HCT116 (cell line): Measurements from ENCODE around the gene CCDC142. TPM values are rescaled to one million over a fixed set of nuclear protein-coding genes. Genes with fewer than 3 reads are reported as not detected.
A peak's percentile ranks its signal among the peaks of the same experiment; 100 is the strongest.

Experiments used
- ATAC-seq: fragments of 200-7000 bp; cut with Tn5 transposase; 2 replicates; pipeline ENCODE4 v1.9.1; 2020; ENCODE audit warnings: mild to moderate bottlenecking, moderate library complexity
- BruUV-seq: library from RNA; stranded (reverse); fragments of 400-500 nt; replicated peaks from 2 replicates; lab custom pipeline; 2021; lab: Mats Ljungman, UMichigan
- CTCF ChIA-PET: fragments of 300-600 bp; sonication (Branson Sonifier 250); formaldehyde crosslinking; loops from one replicate; lab custom pipeline; 2021; ENCODE audit warnings: antibody characterized with exemption; lab: Charles Lee
- POLR2A ChIA-PET: fragments of 300-600, 350-600 bp; sonication (Branson Sonifier 250); formaldehyde crosslinking; loops from one replicate; lab custom pipeline; 2021; ENCODE audit warnings: antibody characterized with exemption; lab: Charles Lee
- RAD21 ChIA-PET, 2 experiments: fragments of 300-600 bp; sonication (Branson Sonifier 250); formaldehyde crosslinking; loops; one replicate each; lab custom pipeline; 2023; ENCODE audit warnings: low total read pairs in 2 of 2; ENCODE audit not compliant: uncharacterized antibody in 2 of 2, unreplicated experiment in 2 of 2, low non-redundant PET in 1 of 2; lab: Charles Lee
- DNase-seq: peaks from one replicate; pipeline ENCODE4 v3.0.0-alpha.2; 2010; ENCODE audit warnings: low read depth, low spot score
- H2AFZ ChIP-seq: fragments of 200-600 bp; shearing (Covaris generic), sonication (generic); 2 replicates; pipeline ENCODE4 v1.6.1; 2017; ENCODE audit warnings: low read depth, mixed run types, mixed read lengths, antibody characterized with exemption, low read length; ENCODE audit not compliant: poor library complexity, severe bottlenecking
- H3K27ac ChIP-seq: 2 replicates; pipeline ENCODE4 v1.5.1; 2012; ENCODE audit warnings: low read depth, low read length
- H3K27me3 ChIP-seq: fragments of 200-600 bp; sonication (generic); 2 replicates; pipeline ENCODE4 v1.6.1; 2016; ENCODE audit warnings: mixed run types, low read length, mixed read lengths; ENCODE audit not compliant: insufficient read depth
- H3K36me3 ChIP-seq, 2 experiments: fragments of 200-500 bp in 1 of 2; fragments of 200-600 bp in 1 of 2; sonication (Bioruptor generic) in 1 of 2; sonication (generic) in 1 of 2; 2 replicates each; pipeline versions ENCODE4 v1.5.1 to v1.6.1; 2014 to 2016; ENCODE audit warnings: low read length in 2 of 2, inconsistent platforms in 1 of 2, mixed read lengths in 1 of 2, mixed run types in 1 of 2; ENCODE audit not compliant: insufficient read depth in 2 of 2, control insufficient read depth in 1 of 2
- H3K4me1 ChIP-seq, 2 experiments: fragments of 200-600 bp in 1 of 2; sonication (generic) in 1 of 2; 2 replicates each; pipeline versions ENCODE4 v1.5.1 to v1.6.1; 2012 to 2017; ENCODE audit warnings: low read length in 2 of 2, inconsistent platforms in 1 of 2, mild to moderate bottlenecking in 1 of 2, mixed read lengths in 1 of 2, mixed run types in 1 of 2, moderate library complexity in 1 of 2; ENCODE audit not compliant: insufficient read depth in 2 of 2, control insufficient read depth in 1 of 2
- H3K4me2 ChIP-seq: fragments of 200-600 bp; sonication (generic); 2 replicates; pipeline ENCODE4 v1.6.1; 2017; ENCODE audit warnings: mixed run types, low read length, mixed read lengths
- H3K4me3 ChIP-seq, 2 experiments: fragments of 200-600 bp in 1 of 2; sonication (generic) in 1 of 2; replicated peaks in 1 of 2; 2 replicates each; pipeline ENCODE4 v1.5.1; 2011 to 2016; ENCODE audit warnings: low read length in 2 of 2, control low read depth in 1 of 2, low read depth in 1 of 2, mild to moderate bottlenecking in 1 of 2, mixed read lengths in 1 of 2, mixed run types in 1 of 2
- H3K79me2 ChIP-seq: fragments of 200-600 bp; sonication (generic); 2 replicates; pipeline ENCODE4 v1.6.1; 2017; ENCODE audit warnings: mild to moderate bottlenecking, mixed run types, low read length, moderate library complexity, mixed read lengths; ENCODE audit not compliant: insufficient read depth
- H3K9ac ChIP-seq: fragments of 200-600 bp; sonication (generic); 2 replicates; pipeline ENCODE4 v1.6.1; 2016; ENCODE audit warnings: low read length, mixed read lengths
- H3K9me2 ChIP-seq: fragments of 200-600 bp; sonication (generic), shearing (Covaris generic); 2 replicates; pipeline ENCODE4 v1.6.1; 2017; ENCODE audit warnings: mixed run types, mild to moderate bottlenecking, moderate library complexity; ENCODE audit not compliant: insufficient read depth
- H3K9me3 ChIP-seq, 2 experiments: fragments of 200-500 bp in 1 of 2; fragments of 200-600 bp in 1 of 2; sonication (Bioruptor generic) in 1 of 2; sonication (generic) in 1 of 2; 2 replicates each; pipeline ENCODE4 v1.6.1; 2014 to 2017; ENCODE audit warnings: low read length in 2 of 2, mixed read lengths in 2 of 2, inconsistent platforms in 1 of 2, low read depth in 1 of 2, mild to moderate bottlenecking in 1 of 2, mixed run types in 1 of 2, moderate library complexity in 1 of 2; ENCODE audit not compliant: control insufficient read depth in 1 of 2, insufficient read depth in 1 of 2
- H4K20me1 ChIP-seq: fragments of 200-600 bp; sonication (generic), shearing (Covaris generic); 2 replicates; pipeline ENCODE4 v1.6.1; 2017; ENCODE audit warnings: mixed run types, mild to moderate bottlenecking, moderate library complexity; ENCODE audit not compliant: insufficient read depth
- ATF3 ChIP-seq: IDR thresholded peaks from 2 replicates; pipeline ENCODE4 v1.6.1; 2012
- CBX3 ChIP-seq: IDR thresholded peaks from 2 replicates; pipeline ENCODE4 v1.6.1; 2012; ENCODE audit warnings: low read depth
- CTCF ChIP-seq, 3 experiments: fragments of 200-600 bp in 1 of 3; sonication (generic) in 1 of 3; IDR thresholded peaks in 2 of 3; conservative IDR thresholded peaks in 1 of 3; 2 replicates each; pipeline ENCODE4 v1.5.1; 2012 to 2017; ENCODE audit warnings: low read depth in 2 of 3, low read length in 2 of 3, antibody characterized with exemption in 1 of 3, borderline replicate concordance in 1 of 3, control low read depth in 1 of 3, mild to moderate bottlenecking in 1 of 3, mixed read lengths in 1 of 3, mixed run types in 1 of 3, moderate library complexity in 1 of 3; ENCODE audit not compliant: insufficient read depth in 1 of 3
- EGR1 ChIP-seq: IDR thresholded peaks from 2 replicates; pipeline ENCODE4 v1.6.1; 2012; ENCODE audit warnings: low read depth
- EZH2phosphoT487 ChIP-seq: fragments of 200-600 bp; IDR thresholded peaks from 2 replicates; pipeline ENCODE4 v1.6.1; 2018; ENCODE audit warnings: antibody characterized with exemption, borderline replicate concordance
- FOSL1 ChIP-seq: IDR thresholded peaks from 2 replicates; pipeline ENCODE4 v1.6.1; 2012; ENCODE audit warnings: low read depth
- JUND ChIP-seq: IDR thresholded peaks from 2 replicates; pipeline ENCODE4 v1.6.1; 2012
- MAX ChIP-seq: IDR thresholded peaks from 2 replicates; pipeline ENCODE4 v1.6.1; 2012
- POLR2A ChIP-seq: IDR thresholded peaks from 2 replicates; pipeline ENCODE4 v1.7.0; 2011; ENCODE audit warnings: borderline replicate concordance; ENCODE audit not compliant: insufficient read depth, insufficient read length; ENCODE audit errors: extremely low read depth
- POLR2AphosphoS5 ChIP-seq: IDR thresholded peaks from 2 replicates; pipeline ENCODE4 v1.6.1; 2011; ENCODE audit warnings: mild to moderate bottlenecking, low read depth, low read length, moderate library complexity
- RAD21 ChIP-seq: IDR thresholded peaks from 2 replicates; pipeline ENCODE4 v1.6.1; 2012; ENCODE audit warnings: low read depth, mild to moderate bottlenecking
- SIN3A ChIP-seq: IDR thresholded peaks from 2 replicates; pipeline ENCODE4 v1.6.1; 2012; ENCODE audit warnings: low read depth
- SP1 ChIP-seq: IDR thresholded peaks from 2 replicates; pipeline ENCODE4 v1.6.1; 2012; ENCODE audit warnings: low read depth
- SRF ChIP-seq: IDR thresholded peaks from 2 replicates; pipeline ENCODE4 v1.6.1; 2012; ENCODE audit warnings: low read depth
- TCF7L2 ChIP-seq: IDR thresholded peaks from 2 replicates; pipeline ENCODE4 v1.7.0; 2011; ENCODE audit warnings: borderline replicate concordance, inconsistent platforms; ENCODE audit not compliant: insufficient read depth, insufficient read length; ENCODE audit errors: extremely low read depth
- ZBTB33 ChIP-seq: IDR thresholded peaks from 2 replicates; pipeline ENCODE4 v1.6.1; 2011; ENCODE audit warnings: mild to moderate bottlenecking, low read length, moderate library complexity; ENCODE audit not compliant: insufficient replicate concordance; ENCODE audit errors: extremely low read depth
- ZFX ChIP-seq: fragments of 450-650 bp; IDR thresholded peaks from 2 replicates; pipeline ENCODE4 v1.6.1; 2017
- ZNF274 ChIP-seq: fragments of 200-500 bp; sonication (Bioruptor generic); IDR thresholded peaks from 2 replicates; pipeline ENCODE4 v1.6.1; 2014; ENCODE audit warnings: mild to moderate bottlenecking, low read depth, low read length, inconsistent platforms
- intact Hi-C: fragments of 100-400 bp; cut with micrococcal nuclease; formaldehyde crosslinking; loops from 2 replicates; pipeline ENCODE4 v1.10.0; 2022
- total RNA-seq: library from RNA; stranded (reverse); gene quantifications from one replicate; pipeline ENCODE4 v1.2.1, GENCODE V29; 2021; ENCODE audit not compliant: unreplicated experiment

CCDC142 gene
- total RNA-seq, 1 experiment from 2014 or later, result 15.0 TPM

DNA sequence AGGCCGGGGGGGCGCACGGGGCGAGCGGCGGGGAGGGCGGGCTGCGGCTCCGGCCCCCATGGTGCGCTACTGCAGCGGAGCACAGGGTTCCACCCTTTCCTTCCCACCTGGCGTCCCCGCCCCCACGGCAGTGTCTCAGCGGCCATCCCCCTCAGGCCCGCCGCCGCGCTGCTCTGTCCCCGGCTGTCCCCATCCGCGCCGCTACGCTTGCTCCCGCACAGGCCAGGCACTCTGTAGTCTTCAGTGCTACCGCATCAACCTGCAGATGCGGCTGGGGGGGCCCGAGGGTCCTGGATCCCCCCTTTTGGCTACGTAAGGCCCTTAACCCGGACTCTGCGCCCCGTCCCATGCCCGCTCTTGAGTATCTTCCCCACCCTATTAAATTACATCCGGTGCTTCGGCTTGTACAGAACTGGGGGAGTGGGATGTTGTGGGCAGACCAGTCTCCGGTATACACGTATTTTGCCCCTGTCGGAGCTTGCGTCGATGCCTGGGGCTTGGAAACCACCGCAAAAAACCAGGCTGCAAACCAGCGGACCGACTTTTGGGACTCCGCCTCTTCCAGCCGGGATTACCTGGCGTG lies 25.2 kb downstream of the CCDC142 start (continued):
- TF ChIP-seq CTCF (IDR thresholded peaks at IDR 0.05 in 2 of 3, conservative IDR thresholded peaks at IDR 0.05 in 1 of 3; ENCODE audit: borderline replicate concordance in 1 of 3, insufficient read depth in 1 of 3, low read depth in 2 of 3, low read length in 2 of 3), result no peak
- TF ChIP-seq RAD21, result no peak
- TF ChIP-seq MAX, result no peak
- TF ChIP-seq JUND, result no peak
- peak; percentile 27; the same call in 1 of the 2 replicates for TF ChIP-seq ZFX
- no peak for TF ChIP-seq TCF7L2
- no peak for TF ChIP-seq EGR1
- TF ChIP-seq POLR2AphosphoS5, result peak; percentile 38
- TF ChIP-seq SP1, result no peak
- TF ChIP-seq ATF3, result no peak
- TF ChIP-seq SIN3A, result no peak
- no peak for TF ChIP-seq CBX3
- TF ChIP-seq SRF, result no peak

DNA sequence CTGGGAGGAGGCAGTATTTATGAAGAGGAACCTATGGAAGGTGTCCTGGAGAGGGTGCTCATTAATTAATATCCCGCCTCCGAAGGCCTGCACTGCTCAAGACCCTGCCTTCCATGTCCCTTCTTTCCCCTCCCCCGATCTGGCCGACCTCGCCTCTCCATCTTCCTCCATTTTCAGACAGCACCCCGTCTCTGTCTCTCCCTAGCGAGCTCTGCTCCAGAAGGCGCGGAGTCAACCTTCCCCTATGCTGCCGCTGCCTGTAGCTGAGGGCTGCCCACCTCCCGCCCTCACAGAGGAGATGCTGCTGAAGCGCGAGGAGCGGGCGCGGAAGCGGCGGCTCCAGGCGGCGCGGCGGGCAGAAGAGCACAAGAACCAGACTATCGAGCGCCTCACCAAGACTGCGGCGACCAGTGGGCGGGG lies 25.7 kb downstream of the CCDC142 start:
- Histone ChIP-seq H3K79me2 (peaks cover 11% of the 10 kb centered on the region; the same call in 1 of the 2 replicates), H3K4me2 (peak overlapping the region; percentile 74), H3K4me1 (peaks cover 12 to 46% of the 10 kb centered on the region in 2 experiments), H3K36me3 (peaks cover 2 to 7% of the 10 kb centered on the region in 2 experiments; a peak in 2 of 4 replicates), H4K20me1 (no peaks in the 10 kb centered on the region), H2AFZ (no peak overlapping the region), H3K27me3 (no peaks in the 10 kb centered on the region), H3K9ac (peak overlapping the region; percentile 80), H3K27ac (peak overlapping the region; percentile 89), H3K9me2 (no peaks in the 10 kb centered on the region), H3K9me3 (no peaks in the 10 kb centered on the region), H3K4me3 (peak overlapping the region; percentile 62 to 66)
- ChIA-PET POLR2A (interaction anchor here (2.0 kb wide), 1 partner anchor 11 kb away, joined by 21 read pairs; no protein-coding TSS in a partner anchor), RAD21 (no interaction called here), CTCF (no interaction called here)
- intact Hi-C loops, result loop anchor here (10.0 kb wide), 1 partner anchor 1222 kb away; the partner anchor contains the start of genes CCT7 and PRADC1
- DNase-seq, result no peak
- BruUV-seq, result no TSS peak
- ATAC-seq, result no peak
- TF ChIP-seq EZH2phosphoT487 (no peak), CTCF (IDR thresholded peaks at IDR 0.05 in 2 of 3, conservative IDR thresholded peaks at IDR 0.05 in 1 of 3; ENCODE audit: borderline replicate concordance in 1 of 3, insufficient read depth in 1 of 3, low read depth in 2 of 3, low read length in 2 of 3) (no peak), POLR2A (no peak), SP1 (no peak), POLR2AphosphoS5 (no peak; the same call in 1 of the 2 replicates), ZBTB33 (no peak), EGR1 (no peak), FOSL1 (no peak), SRF (no peak), ZNF274 (no peak), ZFX (no peak), MAX (no peak)
